Activated naive CD8-positive, alpha-beta T cell treated with anti-CD3 and anti-CD28 coated beads, Interleukin-2, amount 50 U/mL, for 24 hours (primary cell): ENCODE measurements around the gene PARVB.

Experiments used
- ATAC-seq: fragments of 150-1000 bp; cut with Tn5 transposase; one replicate; pipeline ENCODE4 v1.10.0; 2021
- DNase-seq: peaks from one replicate; pipeline ENCODE4 v3.0.0; 2021
- H3K27ac Mint-ChIP-seq: one replicate; pipeline ENCODE4 v1.8.0; 2021; ENCODE audit warnings: mild to moderate bottlenecking, mixed read lengths
- H3K27me3 Mint-ChIP-seq: one replicate; pipeline ENCODE4 v1.8.0; 2021; ENCODE audit warnings: mixed read lengths
- H3K36me3 Mint-ChIP-seq: one replicate; pipeline ENCODE4 v1.8.0; 2021; ENCODE audit warnings: low read depth, mixed read lengths
- H3K4me1 Mint-ChIP-seq: one replicate; pipeline ENCODE4 v1.8.0; 2021; ENCODE audit warnings: mixed read lengths
- H3K4me3 Mint-ChIP-seq: one replicate; pipeline ENCODE4 v1.8.0; 2021; ENCODE audit warnings: mild to moderate bottlenecking, moderate library complexity, mixed read lengths
- H3K9me3 Mint-ChIP-seq: one replicate; pipeline ENCODE4 v1.8.0; 2021; ENCODE audit warnings: mixed read lengths

PARVB gene

DNA sequence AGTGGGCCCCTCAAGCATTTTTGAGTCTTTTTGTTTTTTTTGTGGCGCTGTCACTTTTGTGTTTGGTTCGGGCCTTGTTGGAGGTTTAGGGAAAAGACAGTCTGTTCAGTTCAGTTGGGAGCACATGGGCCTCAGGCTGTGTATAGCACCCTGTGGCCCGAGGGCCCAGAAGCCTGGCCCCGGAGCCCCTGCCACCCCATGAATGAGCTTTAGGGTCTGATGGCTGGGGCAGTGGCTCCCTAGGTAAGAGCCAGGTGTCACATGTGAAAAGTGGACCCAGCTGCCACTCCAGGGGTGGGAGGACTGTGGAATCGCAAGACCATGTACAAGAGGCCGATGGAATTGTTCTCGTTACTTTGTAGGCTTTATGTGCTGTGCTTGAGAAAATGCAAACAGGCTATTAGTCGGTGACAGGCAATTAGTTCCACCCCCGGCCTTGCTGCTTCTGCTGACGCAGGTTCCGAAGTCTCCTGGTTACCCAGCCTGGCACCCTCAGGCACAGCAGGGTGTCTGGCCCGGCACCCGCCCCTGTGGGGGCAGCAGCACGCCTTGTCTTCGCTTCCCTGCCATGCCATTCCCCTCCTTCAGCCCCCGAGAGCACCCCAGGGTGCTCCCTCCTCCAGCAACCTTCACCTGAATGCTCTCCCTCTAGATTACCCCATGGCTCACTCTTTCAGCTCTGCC, 118.5 kb downstream of the PARVB start:
- ATAC-seq (no peak), DNase-seq (no peak)
- H3K27me3 Mint-ChIP-seq, result no peaks in the 10 kb centered on the region
- peaks cover 20% of the 10 kb centered on the region for H3K36me3 Mint-ChIP-seq
- H3K4me1 Mint-ChIP-seq, result no peaks in the 10 kb centered on the region
- no peak overlapping the region for H3K4me3 Mint-ChIP-seq
- peaks cover 3% of the 10 kb centered on the region for H3K9me3 Mint-ChIP-seq
- H3K27ac Mint-ChIP-seq, result no peak overlapping the region

DNA sequence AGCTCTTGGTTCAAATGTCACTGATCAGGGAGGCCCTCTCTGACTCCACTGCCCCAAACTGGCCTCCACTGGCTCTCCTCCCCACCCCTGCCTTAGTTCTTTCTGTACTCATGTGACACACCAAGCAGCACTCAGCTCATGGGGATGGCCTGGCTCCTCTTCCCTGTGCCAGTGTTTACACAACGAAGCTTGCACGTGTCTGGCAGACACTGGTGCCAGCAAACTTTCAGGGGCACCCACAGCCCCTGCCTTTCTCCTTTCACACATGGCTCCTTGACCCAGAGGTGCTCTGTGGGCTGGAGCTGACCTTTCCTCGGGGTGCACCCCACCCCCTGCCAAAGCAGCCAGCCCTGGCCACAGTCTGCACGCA, 119.0 kb downstream of the PARVB start:
- H3K27me3 Mint-ChIP-seq, result no peaks in the 10 kb centered on the region
- no peak overlapping the region for H3K4me3 Mint-ChIP-seq
- no peak overlapping the region for H3K27ac Mint-ChIP-seq
- H3K36me3 Mint-ChIP-seq, result peaks cover 15% of the 10 kb centered on the region
- no peak for DNase-seq
- no peaks in the 10 kb centered on the region for H3K4me1 Mint-ChIP-seq
- no peaks in the 10 kb centered on the region for H3K9me3 Mint-ChIP-seq
- ATAC-seq, result no peak

DNA sequence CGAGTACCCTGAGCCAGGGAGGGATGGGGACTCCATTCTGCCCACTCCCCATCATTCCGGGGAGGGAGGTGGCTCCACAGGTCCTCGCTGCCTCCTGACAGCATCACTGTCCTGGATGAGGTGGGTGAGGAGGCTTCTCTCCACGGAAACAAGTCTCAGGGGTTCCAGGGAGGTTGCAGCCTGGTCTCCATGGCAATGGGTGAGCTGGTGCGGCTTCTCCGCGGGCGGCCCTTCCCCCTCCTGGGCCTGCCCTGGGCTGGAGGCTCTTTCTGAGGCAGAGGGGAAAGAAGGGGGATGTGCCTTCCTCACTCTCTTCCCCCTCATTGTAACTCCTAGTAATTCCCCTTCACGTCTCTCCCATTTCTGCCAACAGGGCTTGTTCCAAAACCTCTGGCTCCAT, 119.5 kb downstream of the PARVB start:
- no peaks in the 10 kb centered on the region for H3K9me3 Mint-ChIP-seq
- no peak overlapping the region for H3K27ac Mint-ChIP-seq
- ATAC-seq, result no peak

DNA sequence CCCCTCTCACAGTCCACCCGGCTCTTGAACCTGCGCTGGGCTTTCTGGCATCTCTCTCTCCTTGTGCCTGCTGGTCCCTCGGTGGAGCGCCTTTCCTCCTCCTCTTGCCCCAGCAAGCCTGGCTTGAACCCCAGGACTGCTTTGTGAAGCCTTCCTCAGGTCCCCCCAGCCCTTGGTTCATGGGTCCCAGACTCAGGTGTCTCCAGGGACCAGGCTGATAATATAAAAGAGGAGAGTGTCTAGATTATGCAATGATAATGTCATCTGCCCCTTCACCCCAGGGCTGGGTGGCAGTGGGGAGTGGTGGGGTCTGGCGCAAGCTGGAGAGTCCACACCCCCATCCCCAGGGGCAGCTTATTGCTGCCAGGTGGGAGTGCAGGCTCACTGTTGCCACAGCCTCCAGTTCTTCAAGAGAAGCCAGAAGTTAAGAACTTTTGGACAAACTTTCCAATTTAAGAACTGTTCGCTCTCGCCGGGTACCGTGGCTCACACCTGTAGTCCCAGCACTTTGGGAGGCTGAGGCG, 120.0 kb downstream of the PARVB start:
- Mint-ChIP-seq H3K27me3 (no peaks in the 10 kb centered on the region), H3K9me3 (no peaks in the 10 kb centered on the region), H3K4me3 (no peak overlapping the region), H3K36me3 (peaks cover 6% of the 10 kb centered on the region), H3K4me1 (no peaks in the 10 kb centered on the region), H3K27ac (no peak overlapping the region)
- DNase-seq (no peak), ATAC-seq (no peak)

More for the DNA sequence above, 119.5 kb downstream of the PARVB start:
- H3K4me1 Mint-ChIP-seq, result no peaks in the 10 kb centered on the region
- no peak for DNase-seq
- H3K27me3 Mint-ChIP-seq, result no peaks in the 10 kb centered on the region
- H3K4me3 Mint-ChIP-seq, result no peak overlapping the region
- H3K36me3 Mint-ChIP-seq, result peaks cover 11% of the 10 kb centered on the region

DNA sequence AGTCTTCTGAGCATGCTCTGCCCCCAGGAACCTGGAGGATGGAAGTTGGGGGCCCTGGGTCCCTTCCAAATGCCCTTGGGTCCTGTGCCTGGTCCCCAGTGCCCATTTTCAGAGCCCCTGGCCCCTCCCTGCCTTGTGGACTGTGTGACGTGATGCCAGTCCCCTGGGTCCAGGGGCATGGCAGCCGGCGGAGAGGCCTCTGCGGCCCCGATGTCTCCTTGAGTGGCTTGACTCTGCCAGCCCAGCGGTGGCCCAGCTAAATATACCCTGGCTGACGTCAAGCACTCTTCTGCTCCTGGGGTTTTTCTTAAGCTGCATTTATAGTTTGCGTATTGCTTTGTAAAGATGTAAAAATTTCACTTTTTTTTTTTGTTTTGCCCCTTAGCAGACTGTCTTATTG, 121.4 kb downstream of the PARVB start:
- Mint-ChIP-seq H3K27ac (no peak overlapping the region), H3K27me3 (no peaks in the 10 kb centered on the region), H3K9me3 (no peaks in the 10 kb centered on the region), H3K4me1 (no peaks in the 10 kb centered on the region), H3K4me3 (no peak overlapping the region), H3K36me3 (peaks cover 4% of the 10 kb centered on the region)
- DNase-seq, result no peak
- no peak for ATAC-seq

DNA sequence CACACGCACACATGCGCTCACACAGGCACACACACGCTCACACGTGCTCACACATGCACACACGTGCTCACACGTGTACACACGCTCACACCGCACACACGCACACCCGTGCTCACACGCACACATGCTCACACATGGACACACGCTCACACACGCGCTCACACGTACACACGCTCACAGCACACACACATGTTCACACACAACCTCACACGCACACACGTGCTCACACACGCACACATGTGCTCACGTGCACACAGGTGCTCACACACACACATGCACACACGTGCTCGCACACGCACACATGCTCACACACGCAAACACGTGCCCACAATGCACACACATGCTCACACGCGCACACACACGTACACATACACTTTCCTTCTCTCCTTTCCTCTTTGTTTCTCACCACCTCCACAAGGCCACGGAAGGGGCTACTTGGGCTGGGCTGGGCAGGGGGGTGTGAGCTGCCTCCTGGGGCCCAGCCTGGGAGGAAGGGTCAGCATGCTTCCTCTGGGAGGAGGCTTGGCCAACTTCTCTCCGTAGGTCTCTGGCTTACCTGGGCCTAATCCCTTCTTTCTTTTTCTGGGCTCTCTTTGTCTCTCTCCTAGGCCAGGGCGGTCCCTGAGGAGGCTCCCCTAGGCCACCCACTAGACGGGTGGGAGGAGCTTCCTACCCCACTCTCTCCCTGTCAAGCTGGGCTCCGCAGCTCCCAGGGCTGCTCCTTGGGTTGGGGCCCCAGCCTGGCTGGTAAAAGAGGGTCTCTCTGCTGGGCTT, 122.2 kb downstream of the PARVB start:
- H3K9me3 Mint-ChIP-seq, result no peaks in the 10 kb centered on the region
- H3K36me3 Mint-ChIP-seq, result peaks cover 6% of the 10 kb centered on the region
- DNase-seq (no peak), ATAC-seq (no peak)
- H3K27me3 Mint-ChIP-seq, result no peaks in the 10 kb centered on the region
- H3K4me1 Mint-ChIP-seq, result no peaks in the 10 kb centered on the region
- no peak overlapping the region for H3K4me3 Mint-ChIP-seq
- H3K27ac Mint-ChIP-seq, result no peak overlapping the region

DNA sequence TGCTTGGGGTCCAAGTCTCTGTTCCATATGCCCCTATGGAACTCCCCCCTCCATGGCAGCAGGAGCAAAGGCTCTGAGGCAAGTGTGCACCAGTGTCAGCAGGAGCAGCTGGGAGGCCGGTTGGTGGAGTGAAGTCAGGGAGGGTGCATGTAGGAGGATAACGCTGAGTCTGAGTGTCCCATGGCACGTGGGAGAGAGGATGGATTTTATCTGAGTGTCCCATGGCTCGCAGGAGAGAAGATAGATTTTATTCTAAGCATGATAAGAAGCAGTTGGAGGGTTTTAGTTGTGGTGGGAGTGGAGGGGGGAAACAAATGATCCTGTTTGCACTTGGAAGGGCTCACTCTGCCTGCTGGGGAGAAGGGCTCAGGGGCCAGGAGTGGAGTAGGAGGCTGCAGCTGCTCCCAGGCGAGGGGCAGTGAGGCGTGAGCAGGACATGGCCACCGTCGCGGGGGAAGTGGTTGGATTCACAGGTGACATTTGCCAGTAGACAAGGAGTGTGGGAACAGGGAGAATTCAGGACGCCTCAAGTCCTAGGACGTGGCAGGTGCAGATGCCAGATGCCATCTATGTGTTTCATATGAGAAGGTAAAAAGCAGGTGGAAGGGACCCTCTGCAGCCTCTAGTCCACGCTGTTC, 123.0 kb downstream of the PARVB start:
- Mint-ChIP-seq H3K36me3 (peaks cover 6% of the 10 kb centered on the region), H3K9me3 (no peaks in the 10 kb centered on the region), H3K27ac (no peak overlapping the region), H3K27me3 (no peaks in the 10 kb centered on the region), H3K4me3 (no peak overlapping the region), H3K4me1 (no peaks in the 10 kb centered on the region)
- ATAC-seq (no peak), DNase-seq (no peak)

DNA sequence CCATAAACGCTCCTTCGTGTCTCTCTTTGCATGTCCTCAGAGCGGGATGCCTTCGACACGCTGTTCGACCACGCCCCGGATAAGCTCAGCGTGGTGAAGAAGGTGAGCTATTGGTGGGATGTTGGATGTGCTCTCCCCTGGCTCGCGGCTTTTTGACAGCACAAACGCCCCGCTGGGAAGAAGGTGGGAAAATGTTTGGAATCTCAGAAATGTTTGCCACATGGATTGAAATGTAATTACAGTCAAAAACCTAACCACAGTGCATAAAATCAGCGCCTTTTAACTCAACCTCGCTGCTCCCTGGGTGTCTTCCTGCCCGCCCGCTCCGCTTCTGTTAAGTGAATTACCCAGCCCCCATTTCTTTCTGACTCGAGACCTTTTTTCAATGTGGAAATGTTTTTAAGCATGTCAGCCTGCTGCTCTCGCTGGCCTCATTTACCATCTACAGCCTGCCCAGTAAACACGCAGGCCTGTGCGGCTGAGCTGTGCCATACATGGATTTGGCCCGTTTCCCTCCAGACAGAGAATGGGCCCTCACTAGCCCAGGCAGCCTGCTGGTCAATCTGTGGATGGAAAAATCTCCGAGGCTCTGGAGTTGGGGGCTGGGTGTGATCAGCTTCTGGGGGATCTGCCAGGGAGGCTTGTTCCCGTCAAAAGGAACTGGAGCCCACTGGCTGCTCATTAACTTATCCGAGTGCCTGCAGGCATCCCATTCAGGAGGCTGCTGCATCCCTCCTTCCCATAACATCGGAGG, 123.9 kb downstream of the PARVB start:
- no peak overlapping the region for H3K4me3 Mint-ChIP-seq
- H3K36me3 Mint-ChIP-seq, result peaks cover 6% of the 10 kb centered on the region
- ATAC-seq (no peak), DNase-seq (no peak)
- H3K27ac Mint-ChIP-seq, result no peak overlapping the region
- no peaks in the 10 kb centered on the region for H3K9me3 Mint-ChIP-seq
- peaks cover 1% of the 10 kb centered on the region for H3K27me3 Mint-ChIP-seq
- no peaks in the 10 kb centered on the region for H3K4me1 Mint-ChIP-seq

DNA sequence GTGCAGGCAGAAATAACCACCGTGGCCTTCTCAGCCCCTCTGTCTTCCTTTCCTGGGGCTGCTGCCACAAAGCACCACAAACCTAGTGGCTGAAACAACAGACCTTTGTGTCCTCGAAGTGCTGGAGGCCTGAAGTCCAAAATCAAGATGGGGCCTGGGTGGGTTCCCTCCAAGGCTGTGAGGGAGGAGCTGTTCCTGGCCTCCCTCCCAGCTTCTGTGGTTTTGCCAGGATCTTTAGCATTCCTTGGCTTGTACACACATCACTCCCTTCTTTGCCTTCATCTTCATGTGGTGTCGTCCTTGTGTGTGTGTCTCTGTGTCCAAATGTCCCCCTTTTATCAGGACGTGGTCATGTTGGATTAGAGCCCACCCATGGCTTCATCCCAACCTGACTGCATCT, 127.6 kb downstream of the PARVB start:
- no peak for DNase-seq
- H3K4me1 Mint-ChIP-seq, result no peaks in the 10 kb centered on the region
- H3K27me3 Mint-ChIP-seq, result peaks cover 1% of the 10 kb centered on the region
- H3K27ac Mint-ChIP-seq, result no peak overlapping the region
- no peaks in the 10 kb centered on the region for H3K9me3 Mint-ChIP-seq
- no peak overlapping the region for H3K4me3 Mint-ChIP-seq
- no peak for ATAC-seq
- peaks cover 2% of the 10 kb centered on the region for H3K36me3 Mint-ChIP-seq

DNA sequence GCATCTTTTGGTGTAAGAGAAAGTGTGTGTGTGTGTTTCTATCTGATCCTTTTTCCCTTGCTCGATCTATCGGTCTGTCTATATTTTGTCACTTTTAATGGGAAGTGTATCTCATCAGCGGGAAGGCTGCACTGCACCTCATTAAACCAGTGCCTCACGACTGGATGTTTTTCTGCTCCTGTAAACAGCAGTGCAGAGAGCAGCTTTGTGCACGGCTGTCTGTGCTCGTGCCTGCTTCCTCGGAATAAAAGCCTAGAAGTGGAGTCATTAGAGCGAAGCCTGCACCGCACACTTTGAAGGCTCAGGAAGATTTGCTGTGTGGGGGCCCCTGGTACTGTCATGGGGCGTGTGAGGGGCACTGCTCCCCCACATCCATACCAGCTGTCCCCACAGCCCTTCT, 129.6 kb downstream of the PARVB start:
- Mint-ChIP-seq H3K27me3 (peaks cover 1% of the 10 kb centered on the region), H3K27ac (no peak overlapping the region), H3K4me1 (no peaks in the 10 kb centered on the region), H3K36me3 (peaks cover 5% of the 10 kb centered on the region), H3K4me3 (no peak overlapping the region), H3K9me3 (no peaks in the 10 kb centered on the region)
- no peak for ATAC-seq
- no peak for DNase-seq

DNA sequence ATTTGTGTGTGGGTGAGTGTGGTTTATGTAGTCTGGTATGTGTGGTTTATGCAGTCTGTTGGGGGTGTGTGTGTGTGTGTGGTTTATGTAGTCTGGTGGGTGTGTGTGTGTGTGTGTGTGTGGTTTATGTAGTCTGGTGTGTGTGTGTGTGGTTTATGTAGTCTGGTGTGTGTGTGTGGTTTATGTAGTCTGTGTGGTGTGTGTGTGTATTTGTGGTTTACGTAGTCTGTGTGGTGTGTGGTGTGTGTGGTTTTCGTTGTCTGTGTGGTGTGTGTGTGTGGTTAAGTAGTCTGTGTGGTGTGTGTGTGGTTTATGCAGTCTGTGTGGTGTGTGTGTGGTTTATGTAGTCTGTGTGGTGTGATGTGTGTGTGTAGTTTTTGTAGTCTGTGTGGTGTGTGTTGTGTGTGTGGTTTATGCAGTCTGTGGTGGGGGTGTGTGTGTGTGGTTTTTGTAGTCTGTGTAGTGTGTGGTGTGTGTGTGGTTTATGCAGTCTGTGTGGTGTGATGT, 130.4 kb downstream of the PARVB start:
- Mint-ChIP-seq H3K4me1 (no peaks in the 10 kb centered on the region), H3K9me3 (no peaks in the 10 kb centered on the region), H3K27me3 (peaks cover 1% of the 10 kb centered on the region), H3K36me3 (peaks cover 5% of the 10 kb centered on the region), H3K27ac (no peak overlapping the region), H3K4me3 (no peak overlapping the region)
- DNase-seq (no peak), ATAC-seq (no peak)

DNA sequence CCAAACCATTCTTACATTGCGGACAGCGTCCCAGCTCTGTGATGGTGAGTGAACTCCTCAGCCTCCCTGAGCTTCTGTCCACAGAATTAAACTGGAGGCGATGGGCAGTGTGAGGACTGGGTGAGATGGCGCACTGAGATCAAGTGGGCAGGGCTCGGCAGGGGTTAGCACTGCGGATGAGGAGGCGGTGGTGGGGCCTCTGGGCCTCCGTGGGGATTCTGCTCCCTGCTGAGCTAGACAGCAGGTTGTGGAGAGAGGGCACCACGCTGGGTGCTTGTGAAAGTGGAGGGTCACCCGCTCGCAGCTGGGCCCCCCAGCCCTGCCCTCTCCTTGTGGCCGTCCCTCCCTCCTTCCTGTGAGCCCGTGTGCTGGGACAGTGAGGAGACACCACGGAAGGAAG, 131.0 kb downstream of the PARVB start:
- ATAC-seq (no peak), DNase-seq (no peak)
- no peak overlapping the region for H3K27ac Mint-ChIP-seq
- H3K9me3 Mint-ChIP-seq, result no peaks in the 10 kb centered on the region
- peaks cover 1% of the 10 kb centered on the region for H3K27me3 Mint-ChIP-seq
- peaks cover 5% of the 10 kb centered on the region for H3K36me3 Mint-ChIP-seq
- H3K4me3 Mint-ChIP-seq, result no peak overlapping the region
- H3K4me1 Mint-ChIP-seq, result no peaks in the 10 kb centered on the region

DNA sequence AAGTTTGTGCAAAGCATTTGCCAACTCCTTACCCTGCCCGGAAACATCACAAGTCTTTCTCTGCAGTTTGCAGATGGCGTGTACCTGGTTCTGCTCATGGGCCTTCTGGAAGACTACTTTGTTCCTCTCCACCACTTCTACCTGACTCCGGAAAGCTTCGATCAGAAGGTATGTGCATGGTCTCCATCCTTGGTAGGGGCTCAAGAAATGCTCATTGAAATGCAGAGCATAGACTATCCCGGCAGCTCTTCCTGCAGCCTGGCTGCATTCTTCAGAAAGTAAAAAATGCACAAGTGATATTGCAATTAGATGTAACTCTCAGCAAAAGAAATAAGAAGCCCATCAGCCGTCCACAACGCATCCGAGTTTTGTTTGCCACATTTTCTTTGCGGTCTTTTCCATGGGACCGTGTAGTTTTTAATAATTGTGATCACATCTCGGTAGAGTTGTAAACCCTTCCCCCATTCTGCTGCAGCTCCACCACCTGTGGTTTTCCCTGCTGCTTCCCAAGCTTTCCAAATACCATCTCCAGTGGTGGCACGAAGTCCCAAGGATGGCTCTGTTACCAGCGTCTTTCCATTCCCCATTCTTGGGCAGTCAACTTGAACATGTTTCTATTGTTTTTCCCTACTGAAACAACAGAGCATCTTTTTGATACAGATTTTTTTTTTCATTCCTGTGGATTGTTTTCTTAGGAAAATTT, 134.0 kb downstream of the PARVB start:
- H3K36me3 Mint-ChIP-seq, result peaks cover 3% of the 10 kb centered on the region
- DNase-seq, result no peak
- no peaks in the 10 kb centered on the region for H3K27me3 Mint-ChIP-seq
- H3K4me1 Mint-ChIP-seq, result no peaks in the 10 kb centered on the region
- no peak overlapping the region for H3K27ac Mint-ChIP-seq
- no peak overlapping the region for H3K4me3 Mint-ChIP-seq
- ATAC-seq, result no peak
- no peaks in the 10 kb centered on the region for H3K9me3 Mint-ChIP-seq

DNA sequence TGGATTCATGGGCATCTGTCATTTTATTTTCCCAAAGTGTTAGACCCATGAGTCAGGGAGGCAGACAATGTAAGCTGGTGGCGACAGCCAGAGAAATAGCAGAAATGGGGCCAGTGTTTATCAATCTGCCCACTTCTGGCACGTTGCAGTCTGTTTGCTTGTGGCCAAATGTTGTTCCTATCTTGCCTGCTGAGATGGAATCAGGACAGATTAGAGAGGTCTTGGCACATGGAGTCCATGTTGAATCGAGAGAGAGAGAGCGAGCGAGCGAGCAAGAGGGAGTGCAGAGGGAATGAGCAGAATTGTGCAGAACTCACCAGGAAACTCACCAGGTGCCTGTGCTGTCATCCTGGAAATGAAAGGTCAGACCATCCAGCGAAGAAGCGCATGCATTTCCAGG, 134.7 kb downstream of the PARVB start:
- Mint-ChIP-seq H3K36me3 (peaks cover 3% of the 10 kb centered on the region), H3K27ac (no peak overlapping the region), H3K9me3 (no peaks in the 10 kb centered on the region), H3K4me1 (no peaks in the 10 kb centered on the region), H3K27me3 (no peaks in the 10 kb centered on the region), H3K4me3 (no peak overlapping the region)
- ATAC-seq (no peak), DNase-seq (no peak)
